Peyer's patch (tissue), 4 donors: ENCODE measurements around the gene PRAMEF8.
"Not testable (repeated sequence)": the region's sequence is repeated elsewhere in the genome, so short reads cannot be mapped to it uniquely, and the experiment has no call there.

Experiments
- CTCF ChIP-seq, 6 experiments: fragments of 450-650 bp in 4 of 6; fragments of 200-600 bp in 2 of 6; sonication (generic) in 1 of 6; IDR thresholded peaks; one replicate each; pipeline ENCODE4 v1.5.1; 2017 to 2019; ENCODE audit warnings: antibody characterized with exemption in 6 of 6, mild to moderate bottlenecking in 3 of 6, moderate library complexity in 1 of 6
- POLR2A ChIP-seq, 2 donors: fragments of 450-650 bp; IDR thresholded peaks; one replicate each; pipeline ENCODE4 v1.5.1; 2017; ENCODE audit warnings: antibody characterized with exemption in 2 of 2, mild to moderate bottlenecking in 2 of 2, moderate library complexity in 2 of 2

DNA sequence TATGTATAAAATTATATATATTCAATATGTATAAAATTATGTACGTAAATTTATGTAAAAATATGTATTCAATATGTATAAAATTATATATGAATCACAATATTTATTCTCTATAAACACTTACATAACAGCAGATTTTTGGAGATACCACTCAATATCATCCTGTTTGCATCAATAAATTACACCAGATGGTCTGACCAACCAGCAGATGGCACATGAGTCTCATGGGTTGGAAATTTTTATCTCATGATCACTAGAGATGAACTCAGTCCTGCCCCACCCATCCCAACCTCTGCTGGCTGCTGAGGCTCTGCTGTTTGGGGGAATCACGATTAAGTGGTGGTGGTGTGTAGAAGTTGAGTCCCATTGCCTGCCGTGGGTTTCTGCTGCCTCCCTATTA, 5.3 kb downstream of the PRAMEF8 start:
- not testable (repeated sequence) for TF ChIP-seq CTCF, POLR2A (IDR thresholded peaks at IDR 0.05)
